Endodermal cell (in vitro differentiated cells): ENCODE measurements around the gene WDR5B. TPM values are rescaled to one million over a fixed set of nuclear protein-coding genes. Genes with fewer than 3 reads are reported as not detected.

ENCODE experiments used
- DNase-seq: peaks from one replicate; pipeline ENCODE4 v3.0.0-alpha.2; 2017
- H3K27ac ChIP-seq: 2 replicates; pipeline ENCODE4 v1.5.1; 2013; ENCODE audit warnings: mild to moderate bottlenecking, low read depth, low read length, moderate library complexity
- H3K27me3 ChIP-seq: 2 replicates; pipeline ENCODE4 v1.6.1; 2013; ENCODE audit warnings: mild to moderate bottlenecking, low read length, moderate library complexity; ENCODE audit not compliant: insufficient read depth, control insufficient read depth, poor library complexity, severe bottlenecking
- H3K36me3 ChIP-seq: 2 replicates; pipeline ENCODE4 v1.7.0; 2013; ENCODE audit warnings: mild to moderate bottlenecking, low read length, moderate library complexity; ENCODE audit not compliant: control insufficient read depth, insufficient read depth
- H3K4me1 ChIP-seq: one replicate; pipeline ENCODE4 v1.7.0; 2013; ENCODE audit warnings: low read length; ENCODE audit not compliant: control insufficient read depth, insufficient read depth
- H3K4me3 ChIP-seq: 2 replicates; pipeline ENCODE4 v1.5.1; 2013; ENCODE audit warnings: mild to moderate bottlenecking, low read length, moderate library complexity
- H3K9ac ChIP-seq: 2 replicates; pipeline ENCODE4 v1.6.1; 2013; ENCODE audit warnings: mild to moderate bottlenecking, low read length, moderate library complexity; ENCODE audit not compliant: poor library complexity, severe bottlenecking; ENCODE audit errors: extremely low read depth
- H3K9me3 ChIP-seq: 2 replicates; pipeline ENCODE4 v1.6.1; 2013; ENCODE audit warnings: mild to moderate bottlenecking, low read length, moderate library complexity; ENCODE audit not compliant: control insufficient read depth
- H3K27ac Mint-ChIP-seq: 2 replicates; pipeline ENCODE4 v1.8.0; 2020; ENCODE audit warnings: mixed read lengths
- H3K27me3 Mint-ChIP-seq: 2 replicates; pipeline ENCODE4 v1.8.0; 2021; ENCODE audit warnings: mild to moderate bottlenecking, mixed read lengths; ENCODE audit not compliant: insufficient read depth
- H3K36me3 Mint-ChIP-seq: 2 replicates; pipeline ENCODE4 v1.8.0; 2020; ENCODE audit warnings: low read depth, mixed read lengths
- H3K4me1 Mint-ChIP-seq: 2 replicates; pipeline ENCODE4 v1.8.0; 2020; ENCODE audit warnings: mixed read lengths
- H3K4me3 Mint-ChIP-seq: 2 replicates; pipeline ENCODE4 v1.8.0; 2020; ENCODE audit warnings: mild to moderate bottlenecking, moderate library complexity, mixed read lengths
- H3K9me3 Mint-ChIP-seq: 2 replicates; pipeline ENCODE4 v1.8.0; 2020; ENCODE audit warnings: mild to moderate bottlenecking, mixed read lengths
- WGBS, 2 experiments: methylation state at CpG; one replicate each; pipeline versions ENCODE4 v1.1.5 to v1.1.7; 2013; ENCODE audit warnings: missing lambda C conversion rate in 2 of 2, mixed read lengths in 1 of 2; ENCODE audit not compliant: insufficient coverage in 1 of 2, insufficient read length in 1 of 2; 5-methylcytosine and 5-hydroxymethylcytosine counted together
- total RNA-seq, 2 donors: library from RNA; stranded (reverse); fragmentation: NEBNext Ultra II Directional in 1 of 2; extraction: Animal tissue kit (Norgen Biotek cat#: 25700) in 1 of 2; gene quantifications; 2 replicates in 1 of 2; 3 replicates in 1 of 2; pipeline ENCODE4 v1.2.1, GENCODE V29; 2021
- TF ChIP-seq, protein P1 (sequence below): fragments of 200-600 bp; sonication (generic); conservative IDR thresholded peaks from 2 replicates; pipeline ENCODE4 v1.5.0; 2021; ENCODE audit warnings: antibody characterized with exemption, mild to moderate bottlenecking

Gene WDR5B
- total RNA-seq, 2 donors from 2014 or later = 4.2 to 4.9 TPM

- no peaks in the 10 kb centered on the region for H3K9me3 Mint-ChIP-seq
- Histone ChIP-seq H3K9ac (no peak overlapping the region), H3K27me3 (no peaks in the 10 kb centered on the region), H3K9me3 (no peaks in the 10 kb centered on the region), H3K4me1 (peaks cover 3% of the 10 kb centered on the region), H3K27ac (no peak overlapping the region), H3K4me3 (no peak overlapping the region), H3K36me3 (no peaks in the 10 kb centered on the region)
- H3K4me3 Mint-ChIP-seq = no peak overlapping the region
- H3K4me1 Mint-ChIP-seq = no peaks in the 10 kb centered on the region
- TF ChIP-seq, protein P1, sequence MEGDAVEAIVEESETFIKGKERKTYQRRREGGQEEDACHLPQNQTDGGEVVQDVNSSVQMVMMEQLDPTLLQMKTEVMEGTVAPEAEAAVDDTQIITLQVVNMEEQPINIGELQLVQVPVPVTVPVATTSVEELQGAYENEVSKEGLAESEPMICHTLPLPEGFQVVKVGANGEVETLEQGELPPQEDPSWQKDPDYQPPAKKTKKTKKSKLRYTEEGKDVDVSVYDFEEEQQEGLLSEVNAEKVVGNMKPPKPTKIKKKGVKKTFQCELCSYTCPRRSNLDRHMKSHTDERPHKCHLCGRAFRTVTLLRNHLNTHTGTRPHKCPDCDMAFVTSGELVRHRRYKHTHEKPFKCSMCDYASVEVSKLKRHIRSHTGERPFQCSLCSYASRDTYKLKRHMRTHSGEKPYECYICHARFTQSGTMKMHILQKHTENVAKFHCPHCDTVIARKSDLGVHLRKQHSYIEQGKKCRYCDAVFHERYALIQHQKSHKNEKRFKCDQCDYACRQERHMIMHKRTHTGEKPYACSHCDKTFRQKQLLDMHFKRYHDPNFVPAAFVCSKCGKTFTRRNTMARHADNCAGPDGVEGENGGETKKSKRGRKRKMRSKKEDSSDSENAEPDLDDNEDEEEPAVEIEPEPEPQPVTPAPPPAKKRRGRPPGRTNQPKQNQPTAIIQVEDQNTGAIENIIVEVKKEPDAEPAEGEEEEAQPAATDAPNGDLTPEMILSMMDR = no peak
- no peak overlapping the region for H3K27ac Mint-ChIP-seq
- no peaks in the 10 kb centered on the region for H3K36me3 Mint-ChIP-seq
- no peaks in the 10 kb centered on the region for H3K27me3 Mint-ChIP-seq
- DNase-seq = no peak
These were observed 19.4 kb downstream of the WDR5B start for GRCh38 chr3:122396511-122396910.

GRCh38 chr3:122395582-122395981, 20.3 kb downstream of the WDR5B start:
- TF ChIP-seq, protein P1 = no peak
- Histone ChIP-seq H3K4me3 (no peak overlapping the region), H3K9ac (no peak overlapping the region), H3K4me1 (peaks cover 3% of the 10 kb centered on the region), H3K27ac (no peak overlapping the region), H3K36me3 (no peaks in the 10 kb centered on the region), H3K9me3 (no peaks in the 10 kb centered on the region), H3K27me3 (no peaks in the 10 kb centered on the region)
- no peak for DNase-seq
- Mint-ChIP-seq H3K36me3 (no peaks in the 10 kb centered on the region), H3K27me3 (no peaks in the 10 kb centered on the region), H3K9me3 (no peaks in the 10 kb centered on the region), H3K27ac (no peak overlapping the region), H3K4me1 (peaks cover 3% of the 10 kb centered on the region), H3K4me3 (no peak overlapping the region)
- WGBS, 2 experiments = 90% methylated on average over 2 of the region's 3 CpGs; no CpG with 5 or more reads in 1 of the 2 experiments

DNA sequence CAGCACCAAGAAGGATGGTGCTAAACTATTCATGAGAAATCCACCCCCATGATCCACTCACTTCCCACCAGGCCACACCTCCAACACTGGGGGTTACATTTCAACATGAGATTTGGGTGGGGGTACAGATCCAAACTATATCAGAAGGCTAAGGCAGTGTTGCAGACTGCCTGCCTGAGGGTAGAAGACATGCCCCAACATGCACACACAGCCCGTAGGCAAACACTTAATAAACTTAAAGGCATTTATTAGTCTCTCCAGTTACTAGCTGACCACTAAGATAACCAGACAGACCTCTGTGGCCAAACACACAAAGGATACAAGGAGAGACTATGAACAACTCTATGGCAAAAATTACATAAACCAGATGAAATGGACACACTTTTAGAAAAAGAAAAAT, 21.7 kb downstream of the WDR5B start:
- Mint-ChIP-seq H3K27ac (peak overlapping the region; percentile 18), H3K9me3 (no peaks in the 10 kb centered on the region)

More for the DNA sequence above, 21.7 kb downstream of the WDR5B start:
- H3K4me3 ChIP-seq = no peak overlapping the region
- no peak for DNase-seq
- H3K4me1 ChIP-seq = peaks cover 3% of the 10 kb centered on the region
- Mint-ChIP-seq H3K4me1 (peaks cover 7% of the 10 kb centered on the region), H3K27me3 (no peaks in the 10 kb centered on the region), H3K36me3 (no peaks in the 10 kb centered on the region), H3K4me3 (no peak overlapping the region)
- no peaks in the 10 kb centered on the region for H3K9me3 ChIP-seq
- TF ChIP-seq, protein P1 = no peak
- no peak overlapping the region for H3K9ac ChIP-seq
- H3K27me3 ChIP-seq = no peaks in the 10 kb centered on the region
- WGBS, 2 experiments = 80 to 100% methylated on average over 1 of the region's 1 CpG
- no peak overlapping the region for H3K27ac ChIP-seq
- H3K36me3 ChIP-seq = no peaks in the 10 kb centered on the region
